H9 (cell line): Measurements from ENCODE around the gene MCM3AP. TPM values are rescaled to one million over a fixed set of nuclear protein-coding genes. Genes with fewer than 3 reads are reported as not detected.

Experiments
- DNase-seq: peaks from one replicate; pipeline ENCODE4 v3.0.0-alpha.2; 2017
- H2AFZ ChIP-seq: one replicate; pipeline ENCODE4 v1.6.1; 2013; ENCODE audit warnings: mild to moderate bottlenecking, low read length, control low read depth, moderate library complexity
- H2AK5ac ChIP-seq: 2 replicates; pipeline ENCODE4 v1.6.1; 2013; ENCODE audit warnings: low read length, control low read depth, mixed read lengths; ENCODE audit not compliant: insufficient read length
- H2BK120ac ChIP-seq: one replicate; pipeline ENCODE4 v1.6.1; 2013; ENCODE audit warnings: low read depth, mild to moderate bottlenecking, low read length, control low read depth, inconsistent platforms; ENCODE audit not compliant: poor library complexity, severe bottlenecking
- H2BK12ac ChIP-seq: 2 replicates; pipeline ENCODE4 v1.6.1; 2013; ENCODE audit warnings: low read length, control low read depth, mixed read lengths, low read depth; ENCODE audit not compliant: insufficient read length
- H2BK15ac ChIP-seq: 2 replicates; pipeline ENCODE4 v1.6.1; 2013; ENCODE audit warnings: low read depth, low read length, control low read depth
- H2BK20ac ChIP-seq: one replicate; pipeline ENCODE4 v1.6.1; 2013; ENCODE audit warnings: low read depth, mild to moderate bottlenecking, low read length, control low read depth, inconsistent platforms; ENCODE audit not compliant: poor library complexity, severe bottlenecking
- H2BK5ac ChIP-seq: 2 replicates; pipeline ENCODE4 v1.6.1; 2013; ENCODE audit warnings: low read length, control low read depth, mixed read lengths; ENCODE audit not compliant: insufficient read length
- H3K14ac ChIP-seq: 2 replicates; pipeline ENCODE4 v1.6.1; 2013; ENCODE audit warnings: low read length, control low read depth; ENCODE audit not compliant: insufficient read depth
- H3K18ac ChIP-seq: 2 replicates; pipeline ENCODE4 v1.6.1; 2013; ENCODE audit warnings: low read depth, mild to moderate bottlenecking, mixed read lengths, low read length, control low read depth; ENCODE audit not compliant: insufficient read length
- H3K23ac ChIP-seq: 2 replicates; pipeline ENCODE4 v1.6.1; 2013; ENCODE audit warnings: low read length, control low read depth, mixed read lengths, low read depth; ENCODE audit not compliant: insufficient read length
- H3K23me2 ChIP-seq: 2 replicates; pipeline ENCODE4 v1.6.1; 2013; ENCODE audit warnings: low read depth, mild to moderate bottlenecking, mixed read lengths, low read length, control low read depth; ENCODE audit not compliant: insufficient read length, poor library complexity, severe bottlenecking
- H3K27ac ChIP-seq: 2 replicates; pipeline ENCODE4 v1.5.1; 2013; ENCODE audit warnings: low read length, control low read depth, mixed read lengths, low read depth; ENCODE audit not compliant: insufficient read length
- H3K27me3 ChIP-seq: 2 replicates; pipeline ENCODE4 v1.6.1; 2013; ENCODE audit warnings: low read length, control low read depth, inconsistent platforms; ENCODE audit not compliant: insufficient read depth
- H3K4ac ChIP-seq: 2 replicates; pipeline ENCODE4 v1.6.1; 2013; ENCODE audit warnings: low read depth, mild to moderate bottlenecking, control low read depth, inconsistent platforms, low read length, moderate library complexity
- H3K4me1 ChIP-seq: 2 replicates; pipeline ENCODE4 v1.6.1; 2013; ENCODE audit warnings: low read length, control low read depth, inconsistent platforms; ENCODE audit not compliant: insufficient read depth
- H3K4me2 ChIP-seq: 2 replicates; pipeline ENCODE4 v1.6.1; 2013; ENCODE audit warnings: low read length, control low read depth, mixed read lengths; ENCODE audit not compliant: insufficient read length, insufficient read depth
- H3K56ac ChIP-seq: 2 replicates; pipeline ENCODE4 v1.6.1; 2013; ENCODE audit warnings: low read depth, mild to moderate bottlenecking, mixed read lengths, low read length, control low read depth; ENCODE audit not compliant: insufficient read length
- H3K79me1 ChIP-seq: 2 replicates; pipeline ENCODE4 v1.6.1; 2013; ENCODE audit warnings: low read depth, mild to moderate bottlenecking, moderate library complexity, low read length, control low read depth, inconsistent platforms; ENCODE audit not compliant: insufficient read depth, poor library complexity, severe bottlenecking
- H3K79me2 ChIP-seq: 2 replicates; pipeline ENCODE4 v1.6.1; 2013; ENCODE audit warnings: low read length, control low read depth, inconsistent platforms; ENCODE audit not compliant: insufficient read depth
- H3K9ac ChIP-seq: 2 replicates; pipeline ENCODE4 v1.6.1; 2013; ENCODE audit warnings: low read length, control low read depth, mixed read lengths; ENCODE audit not compliant: insufficient read length; ENCODE audit errors: extremely low read depth
- H3K9me3 ChIP-seq: one replicate; pipeline ENCODE4 v1.6.1; 2013; ENCODE audit warnings: low read depth, low read length, inconsistent platforms; ENCODE audit not compliant: control insufficient read depth
- H3T11ph ChIP-seq: one replicate; pipeline ENCODE4 v1.6.1; 2013; ENCODE audit warnings: mild to moderate bottlenecking, low read length, control low read depth, inconsistent platforms
- H4K20me1 ChIP-seq: one replicate; pipeline ENCODE4 v1.6.1; 2013; ENCODE audit not compliant: control insufficient read depth, insufficient read length, insufficient read depth
- H4K5ac ChIP-seq: 2 replicates; pipeline ENCODE4 v1.6.1; 2013; ENCODE audit warnings: low read depth, mild to moderate bottlenecking, mixed read lengths, low read length, control low read depth; ENCODE audit not compliant: insufficient read length
- H4K8ac ChIP-seq: replicated peaks from 2 replicates; pipeline ENCODE4 v1.6.1; 2013; ENCODE audit warnings: low read length, control low read depth, mixed read lengths, low read depth; ENCODE audit not compliant: insufficient read length
- H4K91ac ChIP-seq: 2 replicates; pipeline ENCODE4 v1.6.1; 2013; ENCODE audit warnings: low read depth, mild to moderate bottlenecking, moderate library complexity, mixed read lengths, low read length, control low read depth; ENCODE audit not compliant: insufficient read length
- H3K27ac Mint-ChIP-seq, 3 experiments: 2 replicates in 2 of 3; 3 replicates in 1 of 3; pipeline ENCODE4 v1.8.0; 2020 to 2021; ENCODE audit warnings: mixed read lengths in 3 of 3, mild to moderate bottlenecking in 1 of 3, moderate library complexity in 1 of 3
- H3K27me3 Mint-ChIP-seq: 2 replicates; pipeline ENCODE4 v1.8.0; 2021; ENCODE audit warnings: low read depth, mild to moderate bottlenecking, moderate library complexity, mixed read lengths
- H3K36me3 Mint-ChIP-seq, 3 experiments: 2 replicates in 2 of 3; 3 replicates in 1 of 3; pipeline ENCODE4 v1.8.0; 2020 to 2021; ENCODE audit warnings: low read depth in 3 of 3, mixed read lengths in 3 of 3; ENCODE audit not compliant: insufficient read depth in 1 of 3
- H3K4me1 Mint-ChIP-seq, 2 experiments: 2 replicates each; pipeline ENCODE4 v1.8.0; 2020; ENCODE audit warnings: mixed read lengths in 2 of 2
- H3K4me3 Mint-ChIP-seq, 2 experiments: 2 replicates in 1 of 2; 3 replicates in 1 of 2; pipeline ENCODE4 v1.8.0; 2020 to 2021; ENCODE audit warnings: mild to moderate bottlenecking in 2 of 2, mixed read lengths in 2 of 2, moderate library complexity in 1 of 2
- H3K9me3 Mint-ChIP-seq, 2 experiments: 2 replicates in 1 of 2; 3 replicates in 1 of 2; pipeline ENCODE4 v1.8.0; 2020; ENCODE audit warnings: mild to moderate bottlenecking in 2 of 2, mixed read lengths in 2 of 2, moderate library complexity in 1 of 2
- WGBS: extraction: QIAGEN DNeasy Blood & Tissue Kit; methylation state at CpG from one replicate; pipeline ENCODE4 v1.1.7; 2013; ENCODE audit warnings: missing lambda C conversion rate, low lambda C conversion rate, mixed read lengths; ENCODE audit not compliant: insufficient read length; ENCODE audit errors: extremely low coverage; 5-methylcytosine and 5-hydroxymethylcytosine counted together
- total RNA-seq: library from RNA; stranded (reverse); gene quantifications from 2 replicates; pipeline ENCODE4 v1.2.1, GENCODE V29; 2021
- TF ChIP-seq, protein P1 (sequence below): fragments of 200-600 bp; sonication (generic); conservative IDR thresholded peaks from 3 replicates; pipeline ENCODE4 v1.8.0; 2021; ENCODE audit warnings: antibody characterized with exemption, mild to moderate bottlenecking

MCM3AP gene
- total RNA-seq, 1 experiment from 2014 or later: 124 TPM

DNA sequence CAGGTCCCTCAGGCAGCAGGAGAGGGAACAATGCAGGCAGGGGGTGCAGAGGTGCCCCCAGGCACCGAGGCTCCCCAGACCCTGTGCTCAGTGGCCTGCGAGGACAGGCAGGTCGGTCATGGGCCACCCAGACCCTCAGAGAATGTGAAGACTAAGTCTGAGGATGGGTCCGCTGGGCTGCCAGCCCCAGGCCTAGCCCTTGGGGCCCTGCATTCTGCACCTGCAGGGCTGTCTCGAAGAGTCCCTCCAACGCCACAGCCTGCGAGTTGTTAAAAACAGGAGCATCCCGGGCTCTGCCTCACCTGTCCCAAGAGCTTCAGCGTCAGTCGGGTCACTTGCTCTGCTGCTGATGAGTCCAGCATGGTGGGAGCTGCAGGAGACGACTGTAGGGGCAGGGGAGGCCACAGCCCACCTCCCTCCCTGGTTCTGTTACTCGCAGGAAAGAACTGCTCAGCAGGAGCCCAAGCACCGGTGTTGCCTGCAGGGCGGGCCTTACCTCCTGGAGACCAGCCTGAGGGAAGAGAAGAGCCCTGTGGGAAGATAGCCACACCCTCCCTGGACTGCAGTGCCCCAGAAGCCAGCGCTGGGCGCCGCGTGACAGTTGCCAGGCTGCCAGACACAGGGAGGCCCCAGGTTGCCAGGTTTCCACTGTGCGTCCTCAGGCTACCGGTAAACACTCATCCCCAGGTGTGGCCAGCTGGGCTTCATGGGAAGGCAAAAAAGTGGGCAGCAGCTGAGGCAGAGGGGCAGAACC, 32.5 kb upstream of the MCM3AP start:
- H3K4me3 Mint-ChIP-seq: no peak overlapping the region
- TF ChIP-seq, protein P1, sequence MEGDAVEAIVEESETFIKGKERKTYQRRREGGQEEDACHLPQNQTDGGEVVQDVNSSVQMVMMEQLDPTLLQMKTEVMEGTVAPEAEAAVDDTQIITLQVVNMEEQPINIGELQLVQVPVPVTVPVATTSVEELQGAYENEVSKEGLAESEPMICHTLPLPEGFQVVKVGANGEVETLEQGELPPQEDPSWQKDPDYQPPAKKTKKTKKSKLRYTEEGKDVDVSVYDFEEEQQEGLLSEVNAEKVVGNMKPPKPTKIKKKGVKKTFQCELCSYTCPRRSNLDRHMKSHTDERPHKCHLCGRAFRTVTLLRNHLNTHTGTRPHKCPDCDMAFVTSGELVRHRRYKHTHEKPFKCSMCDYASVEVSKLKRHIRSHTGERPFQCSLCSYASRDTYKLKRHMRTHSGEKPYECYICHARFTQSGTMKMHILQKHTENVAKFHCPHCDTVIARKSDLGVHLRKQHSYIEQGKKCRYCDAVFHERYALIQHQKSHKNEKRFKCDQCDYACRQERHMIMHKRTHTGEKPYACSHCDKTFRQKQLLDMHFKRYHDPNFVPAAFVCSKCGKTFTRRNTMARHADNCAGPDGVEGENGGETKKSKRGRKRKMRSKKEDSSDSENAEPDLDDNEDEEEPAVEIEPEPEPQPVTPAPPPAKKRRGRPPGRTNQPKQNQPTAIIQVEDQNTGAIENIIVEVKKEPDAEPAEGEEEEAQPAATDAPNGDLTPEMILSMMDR: no peak
- peaks cover 7% of the 10 kb centered on the region; the same call in 1 of the 2 replicates for H3K4me1 ChIP-seq
- no peaks in the 10 kb centered on the region for H3K9me3 ChIP-seq
- no peak overlapping the region for H3K27ac ChIP-seq
- no peak overlapping the region for H3T11ph ChIP-seq
- DNase-seq: peak; percentile 65
- H3K23me2 ChIP-seq: peaks cover 10% of the 10 kb centered on the region
- peaks cover 32 to 34% of the 10 kb centered on the region in 2 experiments for H3K4me1 Mint-ChIP-seq
- H2BK15ac ChIP-seq: no peak overlapping the region
- no peaks in the 10 kb centered on the region for H3K27me3 ChIP-seq
- H4K5ac ChIP-seq: no peak overlapping the region
- no peak overlapping the region for H2BK120ac ChIP-seq
- H4K20me1 ChIP-seq: no peaks in the 10 kb centered on the region
- H3K79me2 ChIP-seq: peaks cover 9% of the 10 kb centered on the region; the same call in 1 of the 2 replicates
- H3K79me1 ChIP-seq: peaks cover 2% of the 10 kb centered on the region
- H3K14ac ChIP-seq: no peak overlapping the region; the same call in 1 of the 2 replicates
- no CpG with 5 or more reads among the region's 20 CpGs for WGBS
- H3K56ac ChIP-seq: no peak overlapping the region
- peaks cover 23 to 34% (median 33%) of the 10 kb centered on the region in 3 experiments for H3K36me3 Mint-ChIP-seq
- no peak overlapping the region for H2BK5ac ChIP-seq
- H3K4me2 ChIP-seq: no peak overlapping the region
- H3K18ac ChIP-seq: peak overlapping the region; percentile 30
- H2BK20ac ChIP-seq: no peak overlapping the region
- no peak overlapping the region for H2AK5ac ChIP-seq
- no peak overlapping the region for H2AFZ ChIP-seq
- H3K27me3 Mint-ChIP-seq: no peaks in the 10 kb centered on the region
- no peak overlapping the region for H4K8ac ChIP-seq
- no peak overlapping the region for H3K23ac ChIP-seq
- no peak overlapping the region for H3K4ac ChIP-seq
- H3K9me3 Mint-ChIP-seq: no peaks in the 10 kb centered on the region
- H3K27ac Mint-ChIP-seq: peak overlapping the region in 2 of 3 experiments; percentile 32 to 44; a peak in 2 of 7 replicates
- H4K91ac ChIP-seq: no peak overlapping the region
- no peak overlapping the region for H3K9ac ChIP-seq
- no peak overlapping the region for H2BK12ac ChIP-seq
